ENCODE data around the gene CTBP1. TPM values are rescaled to one million over a fixed set of nuclear protein-coding genes. Genes with fewer than 3 reads are reported as not detected.

CTBP1 gene
- polyA plus RNA-seq, 1 donor = 119 TPM

DNA sequence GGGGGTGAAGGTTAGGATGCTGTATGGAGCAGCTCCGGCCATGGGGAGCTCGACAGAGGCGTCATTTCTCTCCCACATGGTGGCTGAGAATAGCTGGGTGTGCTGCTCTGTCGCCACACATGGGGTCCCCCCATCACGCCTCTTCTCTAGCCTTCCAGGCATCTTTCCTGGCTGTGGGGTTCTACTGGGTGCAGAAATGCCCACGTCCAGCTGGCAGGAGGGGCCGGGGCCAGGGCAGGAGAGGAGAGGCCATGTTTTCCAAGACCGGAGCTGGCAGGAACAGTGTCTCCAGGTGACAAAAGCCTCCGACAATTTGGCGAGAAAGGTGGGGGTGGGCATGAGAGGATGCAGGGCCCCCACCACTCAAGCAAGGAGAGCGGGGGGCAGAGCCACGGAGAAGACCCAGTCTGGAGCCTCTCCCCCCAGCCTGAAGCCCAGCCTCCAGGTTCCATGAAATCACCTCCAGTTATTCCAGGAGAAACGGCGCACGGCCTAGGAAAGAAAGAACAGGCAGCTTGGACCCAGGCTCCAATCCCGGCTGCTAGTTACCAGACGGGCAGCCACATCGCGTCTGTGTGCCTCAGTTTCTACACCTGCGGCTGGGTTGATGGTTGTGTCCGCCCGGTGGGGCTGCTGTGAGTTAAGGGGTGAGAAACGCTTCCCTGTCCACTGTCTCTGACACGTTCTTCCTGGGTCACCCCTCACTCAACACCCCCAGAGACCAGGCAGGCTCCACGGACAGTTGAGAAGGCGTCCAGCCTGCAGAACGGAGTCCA lies 49.2 kb downstream of the CTBP1 start:
- DNase-seq (ENCODE audit: low read depth) = no peak

DNA sequence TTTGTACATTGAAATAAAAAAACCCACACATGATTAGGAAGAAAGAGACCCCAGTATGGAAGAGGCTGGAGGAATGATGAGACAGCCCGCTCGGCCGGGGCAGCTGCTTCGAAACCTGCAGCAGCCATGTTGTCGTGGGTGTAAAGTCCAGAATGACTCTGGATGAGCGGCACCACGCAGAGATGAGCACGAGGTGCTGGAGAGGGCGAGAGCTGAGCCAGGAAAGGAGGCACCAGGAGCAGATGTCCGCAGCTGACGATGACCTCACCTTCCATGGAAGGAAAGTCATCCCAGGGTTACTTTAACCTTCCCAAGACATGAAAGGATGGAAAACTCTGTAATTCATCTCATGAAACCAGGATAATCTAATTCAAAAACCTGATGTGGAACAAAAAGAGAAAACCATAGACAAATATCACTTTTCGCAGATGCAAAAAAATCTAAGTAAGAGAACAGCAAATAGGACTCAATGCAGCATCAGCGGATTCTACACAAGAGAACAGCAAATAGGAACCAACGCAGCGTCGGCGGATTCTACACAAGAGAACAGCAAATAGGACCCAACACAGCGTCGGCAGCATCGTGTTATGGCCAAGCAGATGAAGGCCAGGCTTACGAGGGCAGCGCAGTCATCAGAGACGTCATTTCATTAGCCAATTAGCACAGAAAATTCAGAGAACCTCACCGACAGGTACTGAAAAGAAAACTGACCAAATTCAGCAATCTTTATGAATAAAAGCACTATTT lies 50.7 kb downstream of the CTBP1 start:
- no peak for DNase-seq (ENCODE audit: low read depth)

DNA sequence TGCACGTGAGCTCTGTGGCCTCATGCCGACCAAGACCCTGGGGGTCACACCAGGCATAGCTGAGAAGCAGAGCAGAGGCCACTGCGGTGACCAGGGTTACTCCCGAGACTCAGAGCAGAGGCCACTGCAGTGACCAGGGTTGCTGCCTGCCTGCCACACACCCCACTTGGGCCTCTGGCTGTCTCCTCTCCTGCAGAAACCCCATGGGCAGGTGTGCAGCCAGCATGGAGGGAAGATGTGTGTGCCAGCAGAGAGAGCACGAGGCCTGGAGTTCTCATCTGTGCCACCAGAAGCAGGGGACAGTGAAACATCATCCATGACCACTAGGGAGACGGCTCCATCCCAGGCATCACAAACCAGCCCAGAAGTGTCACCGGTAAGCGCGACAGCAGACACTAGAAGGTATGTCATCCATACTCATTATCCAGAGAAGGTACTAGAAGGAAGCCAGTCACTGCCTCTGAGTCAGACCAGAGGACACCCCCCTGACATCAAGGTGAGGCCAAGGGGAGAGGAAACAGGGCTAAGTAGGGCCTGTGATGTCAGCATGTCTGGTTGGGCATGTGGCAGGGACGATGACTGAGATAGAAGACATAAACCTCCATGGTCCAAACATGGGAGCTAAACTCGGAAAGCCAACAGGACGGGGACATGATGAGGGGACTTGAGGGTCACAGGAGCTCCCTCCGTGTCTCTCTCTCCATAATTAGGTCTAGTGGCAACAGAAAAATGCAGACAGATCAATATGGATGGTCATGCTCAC lies 52.3 kb downstream of the CTBP1 start:
- DNase-seq (ENCODE audit: low read depth) = no peak

DNA sequence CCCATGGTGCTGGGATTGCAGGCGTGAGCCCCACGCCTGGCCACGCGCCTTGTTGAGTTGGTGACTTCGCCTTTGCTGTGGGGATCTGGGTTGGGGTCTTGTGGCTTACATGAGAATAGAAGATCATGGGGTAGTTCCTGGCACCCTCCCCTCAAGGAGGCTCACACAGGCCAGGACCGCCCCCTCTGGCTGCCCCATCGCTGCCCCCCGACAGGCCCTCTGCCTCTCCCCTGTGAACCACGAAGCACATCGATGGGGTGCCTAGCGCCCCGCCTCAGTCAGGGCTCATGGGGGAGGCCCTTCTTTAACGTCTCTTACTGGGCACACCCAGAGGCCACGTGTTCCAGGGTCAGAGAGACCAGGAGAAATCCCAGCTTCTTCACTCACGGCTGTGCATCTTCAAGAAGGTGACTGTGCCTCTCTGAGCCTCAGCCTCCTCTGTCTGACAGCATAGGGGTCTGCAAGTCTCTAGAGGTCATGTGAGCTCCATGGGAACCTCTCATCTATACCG lies 53.0 kb downstream of the CTBP1 start:
- no peak for DNase-seq (ENCODE audit: low read depth)

DNA sequence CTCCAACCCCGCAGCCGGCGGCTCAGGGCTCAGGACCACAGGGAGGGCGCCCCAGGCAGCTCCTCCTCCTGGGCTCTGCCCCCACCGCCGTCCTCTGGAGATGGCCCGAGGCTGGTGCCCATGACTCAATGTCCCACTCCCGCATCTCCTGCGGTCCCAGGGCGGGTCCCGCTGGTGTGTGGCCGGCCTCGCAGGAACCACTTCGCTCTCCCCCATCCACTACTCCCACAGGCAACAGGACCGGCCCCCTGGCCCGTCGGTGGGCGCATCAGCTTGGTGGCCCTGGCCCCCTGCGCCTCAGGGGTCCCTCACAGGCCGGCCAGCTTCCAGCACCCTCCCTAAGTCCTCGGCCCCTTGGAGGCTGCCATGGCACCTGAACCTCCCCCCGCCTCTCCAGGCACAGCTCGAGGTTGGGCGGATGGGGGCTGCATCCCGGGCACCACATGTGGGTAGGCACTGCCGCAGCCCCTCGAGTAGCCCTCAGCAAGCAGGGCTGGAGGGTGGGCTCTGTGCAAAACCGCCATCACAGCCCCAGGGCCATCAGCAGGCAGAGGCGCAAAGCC lies 53.7 kb downstream of the CTBP1 start:
- no peak for DNase-seq (ENCODE audit: low read depth)

DNA sequence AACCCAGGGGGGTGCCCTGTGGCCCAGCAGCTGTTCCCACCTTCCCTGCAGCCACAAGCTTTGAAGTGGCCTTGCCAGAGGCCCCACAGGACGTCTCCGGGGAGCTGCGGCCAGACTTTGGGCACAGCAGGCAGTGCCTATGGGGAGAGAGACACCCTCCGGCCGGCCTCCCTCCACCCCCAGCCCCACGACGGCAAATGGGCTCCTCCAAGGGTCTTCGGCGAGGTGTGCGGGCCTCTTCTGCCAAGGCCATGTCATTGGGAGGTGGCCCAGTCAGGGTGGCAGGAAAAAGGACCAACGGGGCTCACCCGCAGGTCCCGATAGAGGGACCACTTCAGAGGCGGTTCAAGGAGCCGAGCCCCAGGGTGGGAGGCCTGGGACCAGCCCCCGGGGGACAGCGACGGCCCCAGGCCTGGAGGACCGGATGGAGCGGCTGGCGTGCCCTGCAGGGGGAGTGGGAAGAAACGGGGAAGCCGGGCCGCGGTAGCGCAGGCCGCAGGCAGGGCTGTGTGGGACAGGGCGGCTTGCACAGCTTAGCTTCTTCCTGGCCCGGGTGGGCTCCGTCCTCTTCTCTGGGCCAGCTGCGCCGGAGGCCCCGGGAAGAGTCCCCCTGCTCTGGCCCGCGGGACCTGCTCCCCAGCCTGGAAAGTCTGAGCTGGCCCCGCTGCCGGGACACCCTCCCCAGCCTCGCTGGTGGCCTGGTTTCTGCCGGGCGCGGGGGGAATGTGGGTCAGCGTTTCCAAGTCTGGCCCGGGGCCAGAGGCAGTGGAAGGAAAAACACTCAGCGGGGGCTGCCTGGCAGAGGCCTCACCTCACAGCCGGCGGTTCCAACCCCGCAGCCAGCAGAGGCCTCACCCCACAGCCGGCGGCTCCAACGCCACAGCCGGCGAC lies 54.7 kb downstream of the CTBP1 start:
- no peak for DNase-seq (ENCODE audit: low read depth)

DNA sequence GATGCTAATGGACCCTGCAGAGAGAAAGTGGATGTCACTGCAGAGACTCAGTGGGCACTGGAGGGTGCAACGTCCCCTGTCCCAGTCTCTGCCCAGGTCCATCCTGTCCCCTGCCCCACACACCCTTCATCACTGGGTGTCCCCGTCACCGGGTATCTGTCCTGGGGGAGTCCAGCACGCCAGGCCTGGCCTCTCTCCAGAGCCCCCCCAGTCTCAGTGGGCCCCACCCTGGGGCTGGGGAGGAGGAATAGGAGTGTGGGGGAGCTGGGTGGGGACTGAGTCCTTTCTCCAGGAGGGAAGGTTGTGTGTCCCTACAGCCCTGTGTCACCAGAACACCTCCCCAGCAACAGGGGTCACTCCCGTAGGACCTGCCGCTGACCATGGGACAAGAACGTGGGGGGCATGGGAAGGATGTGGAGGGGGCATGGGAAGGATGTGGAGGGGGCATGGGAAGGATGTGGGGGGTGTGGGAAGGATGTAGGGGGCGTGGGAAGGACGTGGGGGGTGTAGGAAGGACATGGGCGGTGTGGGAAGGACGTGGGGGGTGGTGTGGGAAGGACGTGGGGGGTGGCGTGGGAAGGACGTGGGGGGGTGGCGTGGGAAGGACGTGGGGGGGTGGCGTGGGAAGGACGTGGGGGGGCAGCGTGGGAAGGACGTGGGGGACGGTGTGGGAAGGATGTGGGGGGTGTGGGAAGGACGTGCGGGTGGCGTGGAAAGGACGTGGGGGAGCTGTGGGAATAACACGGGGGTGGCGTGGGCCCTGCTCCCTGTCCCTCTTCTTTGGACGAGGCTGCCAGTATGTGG lies 55.5 kb downstream of the CTBP1 start:
- DNase-seq (ENCODE audit: low read depth) = no peak

DNA sequence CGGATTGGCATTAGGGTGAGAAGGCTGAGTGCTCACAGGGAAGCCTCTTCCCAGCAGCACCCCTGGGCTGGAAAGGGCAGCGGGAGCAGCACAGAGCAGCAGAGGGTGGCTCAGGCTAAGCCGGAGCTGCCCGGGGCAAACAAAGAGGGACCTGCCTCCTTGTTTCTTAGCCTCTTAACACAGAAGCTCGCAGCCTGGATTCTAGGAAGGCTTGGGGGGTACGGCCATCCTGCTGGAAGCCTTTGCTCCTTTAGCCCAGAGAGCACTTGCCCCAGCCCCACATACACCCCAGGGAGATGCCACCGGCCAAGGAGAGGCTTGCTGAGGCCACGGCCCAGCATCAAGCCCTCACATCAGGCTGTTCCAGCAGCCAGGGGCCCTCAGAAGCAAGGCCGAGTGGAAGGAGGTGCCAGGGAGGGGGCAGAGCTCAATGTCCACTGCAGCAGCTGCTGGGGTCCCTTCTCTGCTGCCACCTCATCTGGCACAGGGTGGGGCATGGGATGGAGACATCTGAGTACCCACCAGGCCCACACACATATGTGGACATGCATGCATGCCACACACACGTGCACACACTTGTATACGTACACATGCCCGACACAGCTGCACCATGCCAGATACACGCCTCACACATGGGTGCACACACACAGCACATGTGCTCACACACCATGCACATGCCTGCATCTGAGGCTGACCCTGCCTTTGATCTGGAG lies 56.3 kb downstream of the CTBP1 start:
- DNase-seq (ENCODE audit: low read depth) = no peak

DNA sequence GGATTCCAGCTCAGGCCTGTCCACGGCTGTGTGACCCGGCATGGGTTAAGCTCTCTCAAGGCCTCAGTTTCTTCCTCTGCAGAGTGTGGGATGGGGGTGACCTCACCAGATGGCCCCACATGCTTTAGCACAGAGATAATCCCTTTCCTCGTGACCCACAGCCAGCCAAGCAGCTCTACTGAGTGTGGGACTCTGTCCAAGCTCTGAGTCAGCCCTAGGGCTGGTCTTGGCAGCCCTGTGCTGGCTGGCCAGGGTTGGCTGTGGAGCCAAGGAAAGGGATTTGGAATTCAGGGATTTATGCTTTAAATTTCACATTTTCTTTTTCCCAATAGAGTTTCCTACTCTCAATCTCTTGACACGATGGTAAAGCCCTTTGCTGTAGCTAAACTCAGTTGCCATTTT lies 56.8 kb downstream of the CTBP1 start:
- peak; percentile 76 for DNase-seq (ENCODE audit: low read depth)

DNA sequence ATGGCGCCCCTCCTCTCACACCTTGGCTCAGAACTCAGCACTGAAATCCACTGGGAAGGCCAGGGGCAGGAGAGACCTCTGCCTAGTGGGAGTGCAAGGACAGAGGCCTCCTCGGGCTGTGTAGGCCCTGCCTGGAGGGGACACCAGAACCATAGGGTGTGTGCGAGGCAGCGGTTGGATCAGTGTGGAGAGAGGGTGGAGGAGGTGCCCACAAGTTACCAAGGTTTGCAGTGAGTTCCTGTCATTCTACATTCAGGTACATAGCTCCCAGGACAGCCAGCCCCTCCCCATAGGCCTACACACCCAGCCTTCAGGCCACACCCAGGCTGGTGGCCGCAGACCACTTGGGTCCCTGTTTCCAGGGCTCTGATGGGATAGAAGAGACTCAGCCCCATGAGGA lies 57.3 kb downstream of the CTBP1 start:
- DNase-seq (ENCODE audit: low read depth) = no peak

DNA sequence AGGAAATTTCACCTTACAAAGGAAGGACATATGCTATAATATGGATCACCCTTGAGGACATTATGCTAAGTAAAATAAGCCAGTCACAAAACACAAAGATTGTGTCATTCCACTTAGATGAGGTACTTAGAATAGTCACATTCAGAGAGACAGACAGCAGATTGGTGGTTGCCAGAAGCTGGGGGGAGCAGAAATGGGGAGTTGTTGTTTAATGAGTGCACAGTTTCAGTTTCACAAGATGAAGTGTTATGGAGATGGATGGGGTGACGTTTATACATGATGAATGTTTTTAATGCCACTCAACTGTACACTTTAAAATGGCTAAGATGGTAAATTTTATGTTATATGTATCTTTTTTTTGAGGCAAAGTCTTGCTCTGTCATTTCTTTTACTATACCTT lies 61.7 kb downstream of the CTBP1 start:
- DNase-seq (ENCODE audit: low read depth) = no peak

DNA sequence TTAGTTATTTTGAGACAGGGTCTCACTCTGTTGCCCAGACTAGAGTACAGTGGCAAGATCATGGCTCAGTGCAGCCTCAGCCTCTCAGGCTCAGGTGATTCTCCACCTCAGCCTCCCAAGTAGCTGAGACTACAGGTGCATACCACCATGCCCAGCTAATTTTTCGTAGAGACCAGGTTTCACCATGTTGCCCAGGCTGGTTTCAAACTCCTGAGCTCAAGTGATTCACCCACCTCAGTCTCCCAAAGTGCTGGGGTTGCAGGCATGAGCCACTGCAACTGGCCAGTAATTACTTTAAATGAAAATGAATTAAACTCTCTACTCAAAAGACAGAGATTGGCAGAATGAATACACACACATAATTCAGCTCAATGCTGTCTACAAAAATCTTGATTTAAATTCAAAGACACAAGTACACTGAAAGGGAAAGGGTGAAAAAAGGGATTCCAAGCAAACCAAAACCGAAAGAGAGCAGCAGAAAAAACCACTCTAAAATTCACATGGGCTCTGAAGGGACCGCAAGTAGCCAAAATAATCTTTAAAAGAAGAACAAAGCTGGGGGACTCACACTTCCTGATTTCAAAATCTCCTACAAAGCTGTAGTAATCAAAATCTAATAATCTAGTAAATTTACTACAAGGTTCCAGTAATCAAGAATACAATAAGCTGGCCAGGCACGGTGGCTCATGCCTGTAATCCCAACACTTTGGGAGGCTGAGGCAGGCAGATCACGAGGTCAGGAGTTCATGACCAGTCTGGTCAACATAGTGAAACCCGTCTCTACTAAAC lies 64.8 kb downstream of the CTBP1 start:
- no peak for DNase-seq (ENCODE audit: low read depth)

DNA sequence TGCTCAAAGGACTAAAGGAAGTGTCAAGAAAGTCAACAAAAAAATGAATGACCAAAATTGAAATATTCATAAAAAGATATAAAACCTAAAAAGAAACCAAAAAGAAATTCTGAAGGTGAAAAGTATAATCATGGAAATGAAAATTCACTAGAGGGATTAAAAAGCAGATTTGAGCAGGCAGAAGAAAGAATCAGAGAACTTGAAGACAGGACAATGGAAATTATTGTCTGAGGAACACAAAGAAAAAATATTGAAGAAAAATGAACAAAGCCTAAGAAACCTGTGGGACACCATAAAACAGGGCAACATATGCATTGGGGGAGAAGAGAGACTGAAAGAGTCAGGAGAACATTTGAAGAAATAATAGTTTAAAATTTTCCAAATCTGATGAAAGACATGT lies 66.6 kb downstream of the CTBP1 start:
- DNase-seq (ENCODE audit: low read depth) = no peak

DNA sequence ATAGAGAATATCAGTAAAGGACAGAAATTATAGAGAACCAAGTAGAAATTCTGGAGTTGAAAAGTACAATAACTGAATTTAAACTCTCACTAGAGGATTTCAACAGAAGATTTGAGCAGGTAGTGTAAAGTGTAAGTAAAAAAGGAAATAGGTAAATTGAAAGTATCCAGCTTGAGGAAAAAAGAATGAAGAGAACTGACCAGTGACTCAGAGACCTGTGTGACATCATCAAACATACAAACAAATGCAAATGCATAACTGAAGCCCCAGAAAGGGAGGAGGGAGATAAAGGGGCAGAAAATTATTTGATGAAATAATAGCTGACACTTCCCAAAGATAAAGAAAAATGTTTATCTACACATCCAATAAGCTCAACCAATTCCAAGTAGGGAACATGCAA lies 68.3 kb downstream of the CTBP1 start:
- no peak for DNase-seq (ENCODE audit: low read depth)

DNA sequence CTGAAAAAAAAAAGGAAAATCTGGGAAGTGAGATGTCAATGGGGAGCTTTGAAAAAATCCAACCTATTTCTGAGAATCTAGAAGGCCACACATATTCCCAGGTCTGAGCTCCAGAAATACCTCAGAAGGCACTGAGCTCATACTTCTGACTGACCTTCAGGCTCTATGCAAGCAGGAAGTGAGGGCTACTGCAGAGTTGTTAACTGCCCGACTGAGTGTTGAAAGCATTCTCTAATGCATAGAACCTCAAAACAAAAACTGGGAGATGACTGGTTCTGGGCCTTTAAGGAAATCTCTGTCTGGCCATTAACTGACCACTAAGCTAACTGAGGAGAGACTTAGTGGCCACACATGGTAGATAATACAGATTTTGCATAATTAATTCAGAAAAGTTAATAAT lies 69.0 kb downstream of the CTBP1 start:
- DNase-seq (ENCODE audit: low read depth) = no peak

DNA sequence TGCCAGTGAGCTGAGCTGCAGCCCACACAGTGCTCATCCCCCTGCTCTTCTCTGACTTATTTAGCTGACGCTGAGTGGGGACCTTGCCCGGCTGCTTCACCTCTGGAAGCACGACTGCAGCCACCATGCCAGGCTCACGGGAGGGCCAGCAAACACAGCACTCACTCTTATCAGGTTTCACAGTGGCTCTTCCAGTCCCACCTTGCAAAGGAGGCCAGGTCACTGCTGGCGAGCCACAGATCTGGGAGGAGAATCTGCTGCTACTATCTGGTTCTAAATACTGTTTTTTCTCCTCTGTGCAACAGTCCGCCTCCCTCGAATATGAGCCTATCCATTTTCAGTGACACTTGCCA lies 69.9 kb downstream of the CTBP1 start:
- DNase-seq (ENCODE audit: low read depth) = no peak

DNA sequence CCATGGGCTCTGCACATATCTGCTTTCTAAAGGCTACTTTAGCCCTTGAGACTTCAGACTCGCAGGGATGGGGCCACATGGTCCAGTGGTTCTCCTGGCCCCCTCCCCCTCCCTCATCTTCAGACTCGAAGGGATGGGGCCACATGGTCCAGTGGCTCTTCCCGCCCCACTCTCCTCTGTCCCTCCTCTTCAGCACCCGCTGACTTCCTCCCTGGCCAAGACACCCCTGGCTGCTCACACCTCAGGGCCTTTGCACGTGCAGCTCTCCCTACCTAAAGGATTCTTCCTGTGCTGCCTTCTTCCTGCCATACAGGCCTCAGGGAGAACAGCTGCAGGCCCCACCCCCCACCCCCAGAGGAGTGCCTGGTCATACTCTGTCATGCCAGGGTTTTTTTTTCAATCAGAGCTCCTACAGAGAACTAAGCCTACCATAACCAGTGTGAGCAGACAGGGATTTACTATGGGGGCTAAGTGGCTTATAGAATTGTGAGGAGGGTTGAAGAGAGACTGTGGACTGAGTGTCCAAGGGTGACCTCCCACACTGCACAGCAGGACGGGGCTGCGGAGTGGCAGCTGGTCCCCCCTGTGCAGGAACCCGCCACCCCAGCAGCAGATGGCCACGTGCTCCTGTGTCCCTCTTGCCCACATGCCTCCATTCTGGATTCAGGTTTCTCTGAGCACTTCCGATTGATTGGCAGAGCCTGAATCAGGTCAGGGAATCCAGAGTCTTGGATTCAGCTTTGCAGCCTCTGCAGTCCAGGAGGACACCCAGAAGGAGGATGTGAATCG lies 70.4 kb downstream of the CTBP1 start:
- no peak for DNase-seq (ENCODE audit: low read depth)
